ENCODE measurements around the gene ADGRD1.

- TF ChIP-seq POLR2A (IDR thresholded peaks at IDR 0.05; ENCODE audit: low read depth, low read length), result no peak
- no peak for TF ChIP-seq POLR2AphosphoS5 (IDR thresholded peaks at IDR 0.05; ENCODE audit: low read depth, low read length)
- no peak for TF ChIP-seq TAF1 (IDR thresholded peaks at IDR 0.05; ENCODE audit: low read depth, low read length)
- TF ChIP-seq PAX5 (IDR thresholded peaks at IDR 0.05; ENCODE audit: insufficient read depth, low read length, severe bottlenecking), result no peak
These were observed 67.4 kb downstream of the ADGRD1 start for GRCh38 chr12:131021154-131021541.
